ENCODE data around the gene DDOST.

The DDOST gene

GRCh38 chr1:20634065-20634593, 27.0 kb downstream of the DDOST start:
- no peak for DNase-seq (ENCODE audit: low read depth in 2 of 2)
- peak overlapping the region; percentile 75 to 84 for H3K4me3 ChIP-seq (replicated peaks in 1 of 2; ENCODE audit: low read depth in 2 of 2, low read length in 2 of 2)
- TF ChIP-seq CTCF (IDR thresholded peaks at IDR 0.05; ENCODE audit: low read depth, low read length), result no peak

GRCh38 chr1:20633190-20634064, 27.7 kb downstream of the DDOST start, which contains the start of gene PINK1:
Gene PINK1 (plus strand): TSS chr1:20633458. CDS start chr1:20633549, 91 bp downstream.
- H3K4me3 ChIP-seq (replicated peaks in 1 of 2; ENCODE audit: low read depth in 2 of 2, low read length in 2 of 2), result peak within 1 kb of the TSS; percentile 75 to 84
- TF ChIP-seq CTCF (IDR thresholded peaks at IDR 0.05; ENCODE audit: low read depth, low read length), result peak; percentile 77
- DNase-seq (ENCODE audit: low read depth in 2 of 2), result peak; percentile 76 to 77

- no peak for DNase-seq (ENCODE audit: low read depth in 2 of 2)
- TF ChIP-seq CTCF (IDR thresholded peaks at IDR 0.05; ENCODE audit: low read depth, low read length), result no peak
- no peak overlapping the region for H3K4me3 ChIP-seq (replicated peaks in 1 of 2; ENCODE audit: low read depth in 2 of 2, low read length in 2 of 2)
Observed at GRCh38 chr1:20632386-20632785, 28.8 kb downstream of the DDOST start.

GRCh38 chr1:20630729-20631128, 30.4 kb downstream of the DDOST start:
- H3K4me3 ChIP-seq (replicated peaks in 1 of 2; ENCODE audit: low read depth in 2 of 2, low read length in 2 of 2), result no peak overlapping the region
- peak in 1 of 2 donors; percentile 26 for DNase-seq (ENCODE audit: low read depth in 2 of 2)
- no peak for TF ChIP-seq CTCF (IDR thresholded peaks at IDR 0.05; ENCODE audit: low read depth, low read length)

- TF ChIP-seq CTCF (IDR thresholded peaks at IDR 0.05; ENCODE audit: low read depth, low read length), result no peak
- no peak for DNase-seq (ENCODE audit: low read depth in 2 of 2)
- H3K4me3 ChIP-seq (replicated peaks in 1 of 2; ENCODE audit: low read depth in 2 of 2, low read length in 2 of 2), result no peak overlapping the region
Observed at GRCh38 chr1:20626524-20626923, 34.6 kb downstream of the DDOST start.

GRCh38 chr1:20626098-20626427, 35.1 kb downstream of the DDOST start:
- no peak overlapping the region for H3K4me3 ChIP-seq (replicated peaks in 1 of 2; ENCODE audit: low read depth in 2 of 2, low read length in 2 of 2)
- TF ChIP-seq CTCF (IDR thresholded peaks at IDR 0.05; ENCODE audit: low read depth, low read length), result no peak
- DNase-seq (ENCODE audit: low read depth in 2 of 2), result no peak

All from cardiac fibroblast (primary cell).